Tibial nerve (tissue), 4 donors: Measurements from ENCODE around the gene ING5. TPM values are rescaled to one million over a fixed set of nuclear protein-coding genes. Genes with fewer than 3 reads are reported as not detected.
A peak's percentile ranks its signal among the peaks of the same experiment; 100 is the strongest.
"Not testable (repeated sequence)": the region's sequence is repeated elsewhere in the genome, so short reads cannot be mapped to it uniquely, and the experiment has no call there.

ENCODE experiments used
- DNase-seq, 2 donors: peaks; one replicate each; pipeline ENCODE4 v3.0.0-alpha.2; 2019; ENCODE audit warnings: low spot score in 2 of 2
- H3K27ac ChIP-seq, 4 donors: fragments of 200-600 bp; sonication (generic) in 3 of 4; one replicate each; pipeline ENCODE4 v1.5.1; 2017 to 2019; ENCODE audit warnings: mild to moderate bottlenecking in 1 of 4
- H3K27me3 ChIP-seq, 2 donors: fragments of 200-600 bp; sonication (generic) in 1 of 2; one replicate each; pipeline versions ENCODE4 v1.5.1 to v1.6.0; 2017 to 2019
- H3K36me3 ChIP-seq, 3 donors: fragments of 200-600 bp; sonication (generic); one replicate each; pipeline ENCODE4 v1.5.1; 2018 to 2019
- H3K4me1 ChIP-seq, 4 donors: fragments of 200-600 bp; sonication (generic) in 3 of 4; one replicate each; pipeline ENCODE4 v1.5.1; 2017 to 2019
- H3K4me3 ChIP-seq, 4 donors: fragments of 200-600 bp; sonication (generic) in 3 of 4; one replicate each; pipeline ENCODE4 v1.5.1; 2017 to 2019; ENCODE audit warnings: mild to moderate bottlenecking in 1 of 4, moderate library complexity in 1 of 4
- H3K9me3 ChIP-seq, 4 donors: fragments of 200-600 bp; sonication (generic) in 3 of 4; one replicate each; pipeline ENCODE4 v1.5.1; 2017 to 2019
- EP300 ChIP-seq, 2 donors: sonication (generic); formaldehyde crosslinking; IDR thresholded peaks; one replicate each; pipeline ENCODE4 v1.6.1; 2017; ENCODE audit warnings: antibody characterized with exemption in 2 of 2, mild to moderate bottlenecking in 1 of 2
- POLR2A ChIP-seq, 2 donors: fragments of 450-650 bp; IDR thresholded peaks; one replicate each; pipeline ENCODE4 v1.6.1; 2017; ENCODE audit warnings: antibody characterized with exemption in 2 of 2, mild to moderate bottlenecking in 2 of 2, moderate library complexity in 2 of 2
- WGBS, 2 donors: methylation state at CpG; one replicate each; pipeline ENCODE4 v1.1.5; 2018; 5-methylcytosine and 5-hydroxymethylcytosine counted together
- total RNA-seq, 4 donors: library from RNA; depleted of rRNA; stranded (reverse); fragments of >200 nt; gene quantifications; one replicate each; pipeline ENCODE4 v1.1.0, GENCODE V29; 2016
- TF ChIP-seq, protein P1 (sequence below), 5 experiments: fragments of 200-600 bp in 3 of 5; fragments of 450-650 bp in 2 of 5; sonication (generic) in 3 of 5; IDR thresholded peaks; one replicate each; pipeline ENCODE4 v1.5.1; 2016 to 2019; ENCODE audit warnings: antibody characterized with exemption in 5 of 5, mild to moderate bottlenecking in 3 of 5, moderate library complexity in 2 of 5

ING5 gene
- total RNA-seq, 4 donors from 2014 or later: 33.4 to 73.3 (median 56.2) TPM

DNA sequence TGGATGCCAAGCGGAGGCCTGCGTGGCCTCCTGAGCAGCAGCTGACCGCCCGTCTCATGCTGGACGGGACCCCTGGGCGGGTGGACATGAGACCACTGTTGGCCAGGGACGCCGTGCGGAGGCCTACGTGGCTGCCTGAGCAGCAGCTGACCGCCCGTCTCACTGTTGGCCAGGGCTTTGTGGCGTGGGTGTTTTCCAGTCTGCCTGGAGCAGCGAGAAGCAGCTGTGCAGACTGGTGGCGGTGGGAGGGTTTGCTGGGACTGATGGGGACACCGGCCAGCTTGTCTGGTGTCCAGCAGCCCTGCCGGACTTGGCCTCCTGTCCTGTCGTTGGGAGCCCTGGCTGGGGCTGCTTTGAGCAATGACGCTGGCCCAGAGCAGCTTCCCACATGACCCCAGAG lies 26.8 kb downstream of the ING5 start:
- DNase-seq: no peak
- Histone ChIP-seq H3K4me3 (no peak overlapping the region), H3K4me1 (peaks cover 0 to 6% (median 0%) of the 10 kb centered on the region in 4 donors), H3K27ac (peak overlapping the region in 3 of 4 donors; percentile 3 to 56 (median 9)), H3K27me3 (no peaks in the 10 kb centered on the region), H3K36me3 (peaks cover 0 to 40% (median under 1%) of the 10 kb centered on the region in 3 donors), H3K9me3 (no peaks in the 10 kb centered on the region)
- TF ChIP-seq, protein P1, sequence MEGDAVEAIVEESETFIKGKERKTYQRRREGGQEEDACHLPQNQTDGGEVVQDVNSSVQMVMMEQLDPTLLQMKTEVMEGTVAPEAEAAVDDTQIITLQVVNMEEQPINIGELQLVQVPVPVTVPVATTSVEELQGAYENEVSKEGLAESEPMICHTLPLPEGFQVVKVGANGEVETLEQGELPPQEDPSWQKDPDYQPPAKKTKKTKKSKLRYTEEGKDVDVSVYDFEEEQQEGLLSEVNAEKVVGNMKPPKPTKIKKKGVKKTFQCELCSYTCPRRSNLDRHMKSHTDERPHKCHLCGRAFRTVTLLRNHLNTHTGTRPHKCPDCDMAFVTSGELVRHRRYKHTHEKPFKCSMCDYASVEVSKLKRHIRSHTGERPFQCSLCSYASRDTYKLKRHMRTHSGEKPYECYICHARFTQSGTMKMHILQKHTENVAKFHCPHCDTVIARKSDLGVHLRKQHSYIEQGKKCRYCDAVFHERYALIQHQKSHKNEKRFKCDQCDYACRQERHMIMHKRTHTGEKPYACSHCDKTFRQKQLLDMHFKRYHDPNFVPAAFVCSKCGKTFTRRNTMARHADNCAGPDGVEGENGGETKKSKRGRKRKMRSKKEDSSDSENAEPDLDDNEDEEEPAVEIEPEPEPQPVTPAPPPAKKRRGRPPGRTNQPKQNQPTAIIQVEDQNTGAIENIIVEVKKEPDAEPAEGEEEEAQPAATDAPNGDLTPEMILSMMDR (IDR thresholded peaks at IDR 0.05): no peak
- 59 to 82% methylated on average over 15 to 17 of the region's 19 CpGs for WGBS, 2 donors

DNA sequence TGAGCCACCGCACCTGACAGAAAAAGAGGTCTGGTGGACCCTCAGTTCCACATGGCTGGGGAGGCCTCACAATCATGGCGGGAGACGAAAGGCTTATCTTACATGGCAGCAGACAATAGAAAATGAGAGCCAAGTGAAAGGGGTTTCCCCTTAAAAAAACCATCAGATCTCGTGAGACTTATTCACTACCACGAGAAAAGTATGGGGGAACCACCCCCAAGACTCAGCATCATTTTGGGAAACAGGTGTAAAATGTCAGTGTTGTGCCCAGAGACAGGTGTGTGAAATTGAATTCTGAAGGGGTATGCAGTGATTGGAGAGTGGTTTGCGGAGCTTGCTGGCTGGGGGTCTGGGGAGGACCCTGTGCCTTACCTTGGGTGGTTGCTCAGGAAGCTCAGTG lies 28.0 kb downstream of the ING5 start:
- Histone ChIP-seq H3K36me3 (peaks cover 0 to 28% (median 0%) of the 10 kb centered on the region in 3 donors), H3K27me3 (no peaks in the 10 kb centered on the region), H3K4me1 (peaks cover 0 to 12% (median 2%) of the 10 kb centered on the region in 4 donors), H3K9me3 (no peaks in the 10 kb centered on the region), H3K27ac (no peak overlapping the region), H3K4me3 (no peak overlapping the region)
- no peak for TF ChIP-seq POLR2A (IDR thresholded peaks at IDR 0.05)
- TF ChIP-seq EP300 (IDR thresholded peaks at IDR 0.05): no peak
- TF ChIP-seq, protein P1 (IDR thresholded peaks at IDR 0.05): no peak
- 90 to 94% methylated on average over 6 of the region's 6 CpGs for WGBS, 2 donors
- DNase-seq: no peak

DNA sequence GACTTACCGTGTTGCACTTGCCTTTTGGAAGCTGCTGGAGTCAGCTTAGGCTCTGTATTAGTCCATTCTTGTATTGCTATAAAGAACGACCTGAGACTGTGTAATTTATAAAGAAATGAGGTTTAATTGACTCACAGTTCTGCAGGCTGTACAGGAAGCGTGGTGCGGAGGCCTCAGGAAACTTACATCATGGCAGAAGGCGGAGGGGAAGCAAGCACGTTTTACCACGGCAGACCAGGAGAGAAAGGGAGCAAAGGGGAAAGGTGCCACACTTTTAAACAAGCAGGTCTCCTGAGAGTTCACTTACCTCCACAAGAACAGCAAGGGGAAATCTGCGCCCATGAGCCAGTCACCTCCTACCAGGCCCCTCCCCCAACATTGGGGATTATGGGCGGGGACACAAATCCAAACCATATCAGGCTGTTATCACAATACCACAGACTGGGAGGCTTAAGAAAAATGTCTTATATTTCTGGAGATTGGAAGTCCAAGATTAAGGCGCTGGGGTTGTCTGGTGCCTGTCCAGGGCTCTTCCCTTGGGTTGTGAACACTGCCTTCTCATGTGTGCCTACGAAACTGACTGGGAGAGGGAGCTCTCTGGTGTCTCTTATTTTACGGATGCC lies 28.9 kb downstream of the ING5 start:
- no peaks in the 10 kb centered on the region for H3K27me3 ChIP-seq
- WGBS, 2 donors: 81 to 85% methylated on average over 12 of the region's 12 CpGs
- TF ChIP-seq POLR2A (IDR thresholded peaks at IDR 0.05) (no peak), EP300 (IDR thresholded peaks at IDR 0.05) (no peak)
- TF ChIP-seq, protein P1 (IDR thresholded peaks at IDR 0.05): no peak

DNA sequence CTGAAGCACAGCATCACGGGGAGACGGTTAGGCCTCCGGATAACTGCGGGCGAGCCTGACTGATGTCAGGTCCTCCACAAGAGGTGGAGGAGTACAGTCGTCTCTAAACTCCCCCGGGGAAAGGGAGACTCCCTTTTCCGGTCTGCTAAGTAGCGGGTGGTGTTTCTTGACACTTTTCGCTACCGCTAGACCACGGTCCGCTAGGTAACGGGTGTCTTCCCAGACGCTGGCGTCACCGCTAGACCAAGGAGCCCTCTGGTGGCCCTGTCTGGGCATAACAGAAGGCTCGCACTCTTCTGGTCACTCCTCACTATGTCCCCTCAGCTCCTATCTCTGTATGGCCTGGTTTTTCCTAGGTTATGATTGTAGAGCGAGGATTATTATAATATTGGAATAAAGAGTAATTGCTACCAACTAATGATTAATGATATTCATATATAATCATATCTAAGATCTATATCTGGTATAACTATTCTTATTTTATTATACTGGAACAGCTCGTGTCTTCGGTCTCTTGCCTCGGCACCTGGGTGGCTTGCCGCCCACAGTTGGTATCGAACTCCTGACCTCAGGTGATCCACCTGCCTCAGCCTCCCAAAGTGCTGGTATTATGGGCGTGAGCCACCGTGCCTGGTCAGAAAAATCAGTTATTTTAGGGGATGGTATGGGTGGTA lies 30.8 kb downstream of the ING5 start:
- TF ChIP-seq, protein P1 (IDR thresholded peaks at IDR 0.05): peak; percentile 42 to 65 (median 47)
- H3K27me3 ChIP-seq, H3K9me3 ChIP-seq, H3K36me3 ChIP-seq: not testable (repeated sequence)
- DNase-seq: peak in 1 of 2 donors; percentile 55
- peaks cover 0 to 25% (median 7%) of the 10 kb centered on the region in 4 donors for H3K4me1 ChIP-seq
- peak overlapping the region in 2 of 4 donors; percentile 15 to 34 for H3K27ac ChIP-seq
- peak overlapping the region in 1 of 4 donors; percentile 22 for H3K4me3 ChIP-seq
- 48 to 66% methylated on average over 16 to 24 of the region's 26 CpGs for WGBS, 2 donors

More for the DNA sequence above, 28.9 kb downstream of the ING5 start:
- no peak overlapping the region for H3K27ac ChIP-seq
- H3K4me1 ChIP-seq: peaks cover 0 to 18% (median 6%) of the 10 kb centered on the region in 4 donors
- no peaks in the 10 kb centered on the region for H3K9me3 ChIP-seq
- no peak overlapping the region for H3K4me3 ChIP-seq
- no peak for DNase-seq
- H3K36me3 ChIP-seq: peaks cover 0 to 19% (median 0%) of the 10 kb centered on the region in 3 donors
